GM12872 (cell line): ENCODE measurements around the gene BRIP1.

ENCODE experiments used
- CTCF ChIP-seq: IDR thresholded peaks from 3 replicates; pipeline ENCODE4 v1.5.1; 2011; ENCODE audit warnings: low read depth, mild to moderate bottlenecking, low read length, moderate library complexity; ENCODE audit not compliant: insufficient read depth

Gene BRIP1

GRCh38 chr17:61874075-61874474, 10.7 kb upstream of the BRIP1 start:
- no peak for TF ChIP-seq CTCF

GRCh38 chr17:61872099-61872498, 8.8 kb upstream of the BRIP1 start:
- TF ChIP-seq CTCF, result no peak

GRCh38 chr17:61869138-61869537, 5.8 kb upstream of the BRIP1 start:
- TF ChIP-seq CTCF, result no peak

- no peak for TF ChIP-seq CTCF
Measured at GRCh38 chr17:61868074-61868473, 4.7 kb upstream of the BRIP1 start.

- no peak for TF ChIP-seq CTCF
Measured at GRCh38 chr17:61867033-61867432, 3.7 kb upstream of the BRIP1 start.

- no peak for TF ChIP-seq CTCF
Measured at GRCh38 chr17:61863801-61864126, 436 bp upstream of the BRIP1 start.

GRCh38 chr17:61862105-61862574, 1.2 kb downstream of the BRIP1 start:
- no peak for TF ChIP-seq CTCF

GRCh38 chr17:61856035-61856434, 7.3 kb downstream of the BRIP1 start:
- TF ChIP-seq CTCF, result no peak
